Activated CD8-positive, alpha-beta T cell treated with anti-CD3 and anti-CD28 coated beads, Interleukin-2, amount 10 ng/mL, durations not matched to agents 7 days and 5 days (primary cell): ENCODE results near the gene ARHGEF12. TPM values are rescaled to one million over a fixed set of nuclear protein-coding genes. Genes with fewer than 3 reads are reported as not detected.

Experiments used
- ATAC-seq: fragments of 150-1000 bp; cut with Tn5 transposase; one replicate; pipeline ENCODE4 v1.10.0; 2021; ENCODE audit warnings: moderate library complexity
- CTCF ChIA-PET: fragments of 350-600 bp; sonication (Branson Sonifier 250); formaldehyde crosslinking; loops from one replicate; lab custom pipeline; 2021; ENCODE audit warnings: antibody characterized with exemption; lab: Charles Lee
- POLR2A ChIA-PET: fragments of 350-600 bp; sonication (Branson Sonifier 250); formaldehyde crosslinking; loops from one replicate; lab custom pipeline; 2021; ENCODE audit warnings: antibody characterized with exemption; lab: Charles Lee
- DNase-seq: peaks from one replicate; pipeline ENCODE4 v3.0.0-alpha.2; 2020
- H3K27ac Mint-ChIP-seq: one replicate; pipeline ENCODE4 v1.8.0; 2021; ENCODE audit warnings: mild to moderate bottlenecking, mixed read lengths
- H3K27me3 Mint-ChIP-seq: one replicate; pipeline ENCODE4 v1.8.0; 2021; ENCODE audit warnings: low read depth, mixed read lengths
- H3K36me3 Mint-ChIP-seq: one replicate; pipeline ENCODE4 v1.8.0; 2021; ENCODE audit warnings: low read depth, mixed read lengths
- H3K4me1 Mint-ChIP-seq: one replicate; pipeline ENCODE4 v1.8.0; 2021; ENCODE audit warnings: low read depth, mixed read lengths
- H3K4me3 Mint-ChIP-seq: one replicate; pipeline ENCODE4 v1.8.0; 2021; ENCODE audit warnings: mild to moderate bottlenecking, mixed read lengths
- H3K9me3 Mint-ChIP-seq: one replicate; pipeline ENCODE4 v1.8.0; 2022; ENCODE audit warnings: mixed read lengths; ENCODE audit not compliant: insufficient read depth
- total RNA-seq, 2 experiments: library from RNA; stranded (reverse); gene quantifications; one replicate each; pipeline ENCODE4 v1.2.3, GENCODE V29; 2021

ARHGEF12 gene
- total RNA-seq, 2 experiments from 2014 or later, result 9.6 to 10.0 TPM

DNA sequence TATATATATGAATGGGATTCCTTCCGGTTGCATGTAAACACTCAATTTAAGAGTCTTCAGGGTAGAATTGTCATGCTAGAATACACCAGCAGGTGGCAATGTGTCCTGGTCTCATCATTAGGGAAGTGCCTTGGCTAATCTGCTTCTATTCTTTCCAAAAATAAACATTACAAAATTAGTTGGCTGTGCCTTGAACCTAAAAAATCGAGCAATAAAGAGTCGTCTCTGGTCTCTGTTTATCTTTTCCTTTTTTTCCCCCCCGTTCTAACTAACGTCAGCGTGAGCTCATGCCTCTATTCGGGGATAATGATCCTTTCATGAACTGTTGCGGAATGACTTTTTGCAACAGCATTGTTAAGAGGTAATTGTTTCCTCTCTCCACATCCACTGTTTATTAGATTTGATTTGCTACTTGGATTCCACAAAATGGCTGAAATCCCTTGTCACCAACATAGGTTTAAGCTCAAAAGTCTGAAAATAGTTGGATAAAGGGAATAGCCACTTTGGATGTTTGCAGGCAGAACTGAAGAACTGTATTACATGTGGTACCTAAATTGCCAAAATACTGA lies 1.2 kb upstream of the ARHGEF12 start:
- H3K27me3 Mint-ChIP-seq, result peaks cover 49% of the 10 kb centered on the region
- H3K4me1 Mint-ChIP-seq, result peaks cover 28% of the 10 kb centered on the region
- ATAC-seq, result no peak
- ChIA-PET CTCF (interaction anchor here (0.7 to 1.9 kb wide), 23 partner anchors 9 to 350 kb away, joined by 3 to 8 read pairs (median 3); partner anchors contain the start of genes GRIK4 and TLCD5), POLR2A (no interaction called here)
- H3K36me3 Mint-ChIP-seq, result peaks cover 2% of the 10 kb centered on the region
- peak overlapping the region; percentile 55 for H3K4me3 Mint-ChIP-seq
- peak; percentile 79 for DNase-seq
- H3K27ac Mint-ChIP-seq, result no peak overlapping the region
- no peaks in the 10 kb centered on the region for H3K9me3 Mint-ChIP-seq

DNA sequence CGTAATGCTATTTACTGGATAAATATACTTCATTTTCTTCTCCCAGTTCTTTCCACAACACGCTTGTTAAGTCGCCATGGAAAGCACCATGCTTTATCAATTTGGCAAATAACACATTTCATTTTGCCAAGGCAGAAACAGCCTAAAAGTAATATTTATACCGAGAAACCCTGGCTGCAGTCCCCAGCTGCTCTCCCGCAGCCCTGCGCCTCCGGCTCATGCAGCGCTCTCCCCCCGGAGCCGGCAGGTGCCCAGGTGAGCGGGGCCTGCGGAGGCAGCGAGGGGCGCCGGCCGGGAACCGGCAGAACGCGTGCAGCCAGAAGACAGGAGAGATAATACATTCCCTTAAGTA lies 681 bp upstream of the ARHGEF12 start:
- H3K9me3 Mint-ChIP-seq, result no peaks in the 10 kb centered on the region
- peaks cover 29% of the 10 kb centered on the region for H3K4me1 Mint-ChIP-seq
- DNase-seq, result no peak
- H3K4me3 Mint-ChIP-seq, result peak overlapping the region; percentile 56
- no peak overlapping the region for H3K27ac Mint-ChIP-seq
- CTCF ChIA-PET, result interaction anchor here (0.7 to 1.9 kb wide), 21 partner anchors 9 to 350 kb away, joined by 3 to 8 read pairs (median 3); partner anchors contain the start of genes GRIK4 and TLCD5
- peaks cover 49% of the 10 kb centered on the region for H3K27me3 Mint-ChIP-seq
- peak; percentile 28 for ATAC-seq
- POLR2A ChIA-PET, result no interaction called here
- H3K36me3 Mint-ChIP-seq, result peaks cover 2% of the 10 kb centered on the region

DNA sequence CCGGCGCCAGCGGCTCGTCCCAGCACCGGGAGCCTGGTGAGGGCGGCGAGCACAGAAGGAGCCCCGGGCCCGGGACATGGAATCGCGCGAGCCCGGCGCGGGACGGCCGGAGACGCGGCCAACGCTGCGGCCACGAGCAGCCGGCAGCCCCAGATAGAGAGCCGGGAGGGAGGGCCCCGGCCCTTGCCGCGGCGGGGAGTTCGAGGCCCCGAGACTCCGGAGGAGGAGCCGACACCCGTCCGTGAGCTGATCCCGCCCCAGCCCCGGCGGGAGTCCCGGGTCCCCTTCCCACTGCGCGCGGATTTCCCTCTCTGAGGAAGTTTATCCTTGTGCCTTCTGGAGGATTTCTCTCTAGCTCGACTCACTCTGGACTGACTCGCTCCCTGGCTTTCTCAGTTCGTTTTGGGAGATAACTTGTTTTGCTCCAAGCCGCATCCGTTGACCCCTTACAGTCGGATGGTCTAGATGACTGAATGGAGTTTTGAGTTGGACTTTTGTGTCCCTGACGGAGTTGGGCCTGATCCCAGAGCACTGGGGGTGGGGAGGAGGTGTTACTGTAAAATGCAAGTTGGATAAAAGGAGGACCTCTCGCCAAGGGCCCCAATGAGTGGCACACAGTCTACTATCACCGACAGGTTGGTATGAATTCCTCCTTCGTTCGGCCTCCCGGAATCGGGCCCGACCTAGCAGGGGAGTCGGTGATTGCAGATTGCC lies 585 bp downstream of the ARHGEF12 start:
- ATAC-seq, result peak; percentile 64
- POLR2A ChIA-PET, result no interaction called here
- peak; percentile 40 for DNase-seq
- Mint-ChIP-seq H3K27me3 (peaks cover 52% of the 10 kb centered on the region), H3K9me3 (no peaks in the 10 kb centered on the region), H3K4me1 (peaks cover 32% of the 10 kb centered on the region), H3K27ac (peak overlapping the region; percentile 70), H3K4me3 (peak overlapping the region; percentile 85), H3K36me3 (peaks cover 2% of the 10 kb centered on the region)
- CTCF ChIA-PET, result interaction anchor here (0.7 to 1.7 kb wide), 3 partner anchors 10 to 120 kb away, joined by 3 to 5 read pairs (median 3); no protein-coding TSS in a partner anchor

DNA sequence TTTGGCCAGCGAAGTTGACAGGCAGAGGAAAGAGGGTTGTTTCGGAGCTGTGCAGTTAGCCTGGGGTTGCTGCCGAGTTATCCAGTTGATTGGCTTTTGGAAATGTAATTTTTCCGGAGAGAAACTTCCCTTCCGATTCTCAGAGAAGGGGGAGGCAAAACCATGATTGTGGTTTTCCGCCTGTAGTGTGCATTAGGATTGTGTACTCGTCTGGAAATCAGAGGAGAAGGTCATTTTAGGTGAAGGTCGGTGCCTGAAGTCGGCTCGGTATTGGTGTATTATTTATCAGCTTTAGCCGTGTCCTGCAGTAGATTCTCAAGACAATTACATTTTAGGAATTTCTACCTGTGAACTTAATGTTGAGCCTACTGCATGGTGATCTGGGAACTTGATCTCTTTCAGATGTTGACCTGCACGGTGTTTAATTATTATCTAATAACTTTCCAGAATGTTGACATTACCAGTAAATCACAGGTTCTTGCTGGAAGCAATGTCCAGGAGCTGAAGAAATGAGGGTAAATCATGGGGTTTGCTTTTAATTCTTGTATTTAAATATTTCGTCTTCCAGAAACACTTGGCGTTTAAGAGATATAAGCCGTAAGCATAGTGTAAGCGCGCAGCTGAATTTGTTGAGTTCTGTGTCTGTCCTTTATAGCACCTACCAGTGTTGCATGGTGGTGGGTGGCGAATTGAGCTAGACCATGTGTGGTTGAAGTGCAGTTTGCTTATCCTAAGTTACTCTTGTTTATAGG lies 1.3 kb downstream of the ARHGEF12 start:
- POLR2A ChIA-PET, result interaction anchor here (0.6 kb wide), 1 partner anchor 955 kb away, joined by 3 read pairs; no protein-coding TSS in a partner anchor
- Mint-ChIP-seq H3K27me3 (peaks cover 58% of the 10 kb centered on the region), H3K27ac (no peak overlapping the region), H3K4me3 (peak overlapping the region; percentile 85), H3K4me1 (peaks cover 35% of the 10 kb centered on the region), H3K36me3 (peaks cover 6% of the 10 kb centered on the region), H3K9me3 (peaks cover 5% of the 10 kb centered on the region)
- no peak for ATAC-seq
- CTCF ChIA-PET, result interaction anchor here (1.3 kb wide), 1 partner anchor 101 kb away, joined by 3 read pairs; no protein-coding TSS in a partner anchor
- DNase-seq, result no peak

DNA sequence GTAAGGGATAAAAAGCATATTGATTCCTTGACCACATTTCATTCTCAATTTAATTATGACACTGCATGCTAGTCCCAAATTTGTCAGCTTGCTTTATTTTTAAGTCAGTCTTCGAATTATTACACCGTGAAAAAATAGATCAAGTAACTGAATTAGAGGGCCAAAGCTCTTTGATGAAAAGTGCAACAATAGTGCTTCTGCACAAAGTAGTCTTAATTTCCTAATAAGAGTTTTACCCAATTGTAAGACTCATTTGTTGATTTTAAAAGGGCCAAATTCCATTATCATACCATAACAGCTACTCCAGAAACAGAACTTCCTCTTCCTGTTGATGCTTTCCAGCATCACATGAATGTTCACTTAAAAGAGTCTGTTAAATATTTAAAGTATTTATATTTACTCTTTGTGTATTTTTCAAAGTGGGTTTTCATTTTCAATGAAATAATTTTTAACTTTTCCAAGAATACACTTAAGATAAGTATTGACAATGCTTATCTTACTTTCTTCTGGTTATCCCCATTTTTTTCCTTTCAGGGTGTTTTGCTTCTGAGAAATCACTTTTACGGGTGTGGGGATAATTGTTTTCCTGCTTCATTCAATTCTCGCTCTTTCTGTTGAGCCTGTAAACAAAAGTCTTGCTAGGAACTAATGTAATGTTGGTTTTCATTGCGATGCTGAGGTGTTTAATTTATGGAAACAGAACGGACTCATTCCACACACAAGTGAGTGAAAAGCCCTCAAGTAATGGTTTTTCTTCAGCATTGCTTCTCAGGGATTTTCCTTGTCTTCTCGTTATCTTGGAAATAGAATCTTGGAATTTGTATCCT lies 2.1 kb downstream of the ARHGEF12 start:
- peaks cover 35% of the 10 kb centered on the region for H3K4me1 Mint-ChIP-seq
- POLR2A ChIA-PET, result interaction anchor here (0.6 kb wide), 1 partner anchor 956 kb away, joined by 3 read pairs; no protein-coding TSS in a partner anchor
- H3K27me3 Mint-ChIP-seq, result peaks cover 53% of the 10 kb centered on the region
- H3K36me3 Mint-ChIP-seq, result peaks cover 6% of the 10 kb centered on the region
- peaks cover 6% of the 10 kb centered on the region for H3K9me3 Mint-ChIP-seq
- peak overlapping the region; percentile 85 for H3K4me3 Mint-ChIP-seq
- DNase-seq (no peak), ATAC-seq (no peak)
- H3K27ac Mint-ChIP-seq, result no peak overlapping the region
- CTCF ChIA-PET, result interaction anchor here (1.3 kb wide), 1 partner anchor 102 kb away, joined by 3 read pairs; no protein-coding TSS in a partner anchor

DNA sequence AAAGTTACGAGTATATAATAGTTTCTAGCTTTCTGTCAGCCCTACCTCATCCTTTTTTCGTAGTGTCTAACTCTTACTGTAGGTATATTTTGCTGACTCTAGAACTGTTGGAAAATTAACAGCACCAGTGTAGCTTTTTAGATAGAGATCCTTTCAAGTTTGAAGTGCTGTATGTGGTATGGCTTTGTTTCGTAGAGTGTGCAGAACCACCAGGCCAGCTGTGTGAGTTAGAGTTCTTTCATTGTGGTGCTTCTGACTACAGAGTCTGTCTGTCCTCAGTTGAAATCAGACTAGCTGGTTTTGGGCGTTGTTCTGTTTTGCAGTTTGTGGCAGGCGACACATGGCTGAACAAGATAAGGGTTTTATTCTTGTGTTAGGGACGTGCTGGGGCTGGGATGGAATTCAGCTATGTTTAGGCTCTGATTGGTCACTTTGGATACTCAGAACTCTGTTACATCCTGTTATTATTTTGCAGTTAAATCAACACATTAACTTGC lies 3.2 kb downstream of the ARHGEF12 start:
- ATAC-seq, result no peak
- Mint-ChIP-seq H3K27me3 (peaks cover 50% of the 10 kb centered on the region), H3K27ac (no peak overlapping the region), H3K9me3 (peaks cover 6% of the 10 kb centered on the region), H3K4me3 (no peak overlapping the region), H3K4me1 (peaks cover 44% of the 10 kb centered on the region), H3K36me3 (peaks cover 6% of the 10 kb centered on the region)
- DNase-seq, result peak; percentile 26
- CTCF ChIA-PET, result interaction anchor here (0.9 to 2.2 kb wide), 3 partner anchors 10 to 172 kb away, joined by 3 to 11 read pairs (median 5); partner anchors contain the start of gene GRIK4
- POLR2A ChIA-PET, result no interaction called here

DNA sequence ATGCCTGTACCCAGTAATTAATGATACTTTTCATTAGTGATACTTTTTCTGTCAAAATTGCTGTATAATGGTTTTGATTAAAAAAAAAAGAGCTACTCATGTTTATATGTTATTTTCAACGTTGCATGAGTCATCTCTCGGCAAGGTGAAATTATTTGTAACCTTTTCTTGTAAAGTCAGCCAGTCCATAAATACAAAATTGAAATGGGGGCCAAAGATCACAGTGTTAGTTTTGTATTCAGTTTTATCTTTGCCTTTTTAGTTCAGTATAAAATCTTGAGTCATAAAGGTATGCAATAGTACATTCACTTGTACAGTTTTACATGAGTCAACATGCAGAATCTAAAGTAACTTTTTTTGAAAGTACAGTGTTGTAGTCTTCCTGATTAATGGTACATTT lies 4.3 kb downstream of the ARHGEF12 start:
- H3K36me3 Mint-ChIP-seq, result peaks cover 6% of the 10 kb centered on the region
- H3K4me3 Mint-ChIP-seq, result no peak overlapping the region
- ATAC-seq, result no peak
- no peak overlapping the region for H3K27ac Mint-ChIP-seq
- H3K27me3 Mint-ChIP-seq, result peaks cover 54% of the 10 kb centered on the region
- peaks cover 49% of the 10 kb centered on the region for H3K4me1 Mint-ChIP-seq
- no peak for DNase-seq
- ChIA-PET POLR2A (no interaction called here), CTCF (interaction anchor here (0.7 to 2.2 kb wide), 4 partner anchors 9 to 98 kb away, joined by 3 to 11 read pairs (median 4); no protein-coding TSS in a partner anchor)
- H3K9me3 Mint-ChIP-seq, result peaks cover 6% of the 10 kb centered on the region

DNA sequence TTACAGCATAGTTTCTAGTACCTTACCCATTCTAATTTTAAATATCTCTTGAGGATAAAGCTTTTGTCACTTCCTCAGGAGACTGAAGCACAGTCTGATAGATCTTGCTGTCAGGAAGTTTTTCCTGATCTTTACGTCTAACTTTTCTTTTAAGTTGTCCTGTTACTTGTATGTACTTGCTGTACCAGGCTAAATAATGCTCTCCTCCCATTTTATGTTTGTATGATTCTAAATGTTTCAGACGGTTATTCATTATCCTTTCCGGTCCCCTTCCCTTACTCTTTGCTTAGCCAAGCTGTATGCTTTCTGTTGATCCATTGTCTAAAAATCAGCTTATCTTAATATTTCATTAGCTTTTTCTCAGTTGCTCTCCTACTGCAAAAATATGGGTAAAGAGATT lies 6.0 kb downstream of the ARHGEF12 start:
- H3K27ac Mint-ChIP-seq, result no peak overlapping the region
- POLR2A ChIA-PET, result no interaction called here
- peaks cover 47% of the 10 kb centered on the region for H3K4me1 Mint-ChIP-seq
- no peak for ATAC-seq
- H3K27me3 Mint-ChIP-seq, result peaks cover 59% of the 10 kb centered on the region
- no peak overlapping the region for H3K4me3 Mint-ChIP-seq
- CTCF ChIA-PET, result interaction anchor here (1.0 kb wide), 1 partner anchor 169 kb away, joined by 3 read pairs; the partner anchor contains the start of gene GRIK4
- DNase-seq, result no peak
- H3K9me3 Mint-ChIP-seq, result peaks cover 6% of the 10 kb centered on the region
- H3K36me3 Mint-ChIP-seq, result peaks cover 4% of the 10 kb centered on the region

DNA sequence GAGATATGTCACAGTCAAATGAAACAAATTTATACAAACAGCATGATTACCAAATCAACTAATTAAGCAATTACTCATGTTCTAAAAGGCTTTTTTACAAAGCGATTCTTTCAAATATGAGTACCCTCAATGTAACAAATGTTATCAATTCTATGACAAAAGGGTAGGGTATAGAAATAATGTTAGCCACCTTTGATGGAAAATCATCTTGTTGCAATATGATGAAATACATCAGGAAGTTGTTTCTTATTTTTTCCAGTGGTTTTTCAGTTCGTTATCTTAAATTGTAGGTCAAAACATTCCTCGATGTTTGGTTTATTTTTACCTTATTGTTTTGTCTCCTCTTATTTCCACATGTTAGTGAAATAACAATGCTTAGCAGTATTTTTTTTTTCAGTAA lies 6.5 kb downstream of the ARHGEF12 start:
- Mint-ChIP-seq H3K4me3 (no peak overlapping the region), H3K36me3 (peaks cover 4% of the 10 kb centered on the region), H3K27ac (no peak overlapping the region), H3K27me3 (peaks cover 60% of the 10 kb centered on the region), H3K4me1 (peaks cover 44% of the 10 kb centered on the region), H3K9me3 (peaks cover 6% of the 10 kb centered on the region)
- ChIA-PET CTCF (interaction anchor here (1.0 kb wide), 1 partner anchor 169 kb away, joined by 3 read pairs; the partner anchor contains the start of gene GRIK4), POLR2A (no interaction called here)
- ATAC-seq, result no peak
- no peak for DNase-seq

DNA sequence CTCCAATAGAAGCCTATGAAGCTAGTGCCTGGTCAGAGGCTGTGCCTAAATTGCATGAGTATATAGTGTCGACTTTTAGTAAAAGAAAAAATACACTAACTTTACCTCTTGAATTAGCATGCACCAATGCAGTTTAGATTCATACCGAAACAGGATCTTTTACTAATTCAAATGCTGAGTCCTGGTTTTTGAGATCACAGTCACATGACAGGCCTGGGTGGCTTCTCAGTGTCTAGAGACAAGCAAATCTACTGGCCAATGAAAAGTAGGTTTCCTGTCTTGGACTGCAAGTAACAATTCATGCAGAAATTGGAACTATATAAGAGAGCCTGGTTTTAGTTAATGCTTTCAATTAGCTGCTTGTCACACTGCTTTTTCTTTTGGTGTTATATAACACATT lies 7.2 kb downstream of the ARHGEF12 start:
- peaks cover 39% of the 10 kb centered on the region for H3K4me1 Mint-ChIP-seq
- no peak for DNase-seq
- POLR2A ChIA-PET, result no interaction called here
- peaks cover 56% of the 10 kb centered on the region for H3K27me3 Mint-ChIP-seq
- H3K9me3 Mint-ChIP-seq, result peaks cover 6% of the 10 kb centered on the region
- CTCF ChIA-PET, result no interaction called here
- no peak overlapping the region for H3K27ac Mint-ChIP-seq
- ATAC-seq, result no peak
- H3K4me3 Mint-ChIP-seq, result peak overlapping the region; percentile 22
- peaks cover 4% of the 10 kb centered on the region for H3K36me3 Mint-ChIP-seq
